ENCODE data around the gene UBTF. TPM values are rescaled to one million over a fixed set of nuclear protein-coding genes. Genes with fewer than 3 reads are reported as not detected.
A peak's percentile ranks its signal among the peaks of the same experiment; 100 is the strongest.

The UBTF gene
- total and polyA plus RNA-seq, 9 of the 15 experiments (the other 6 are each of a cell fraction or from before 2014, with no cell fraction given) = 1.2 to 113 (median 83.6) TPM

- TF ChIP-seq, protein P1, sequence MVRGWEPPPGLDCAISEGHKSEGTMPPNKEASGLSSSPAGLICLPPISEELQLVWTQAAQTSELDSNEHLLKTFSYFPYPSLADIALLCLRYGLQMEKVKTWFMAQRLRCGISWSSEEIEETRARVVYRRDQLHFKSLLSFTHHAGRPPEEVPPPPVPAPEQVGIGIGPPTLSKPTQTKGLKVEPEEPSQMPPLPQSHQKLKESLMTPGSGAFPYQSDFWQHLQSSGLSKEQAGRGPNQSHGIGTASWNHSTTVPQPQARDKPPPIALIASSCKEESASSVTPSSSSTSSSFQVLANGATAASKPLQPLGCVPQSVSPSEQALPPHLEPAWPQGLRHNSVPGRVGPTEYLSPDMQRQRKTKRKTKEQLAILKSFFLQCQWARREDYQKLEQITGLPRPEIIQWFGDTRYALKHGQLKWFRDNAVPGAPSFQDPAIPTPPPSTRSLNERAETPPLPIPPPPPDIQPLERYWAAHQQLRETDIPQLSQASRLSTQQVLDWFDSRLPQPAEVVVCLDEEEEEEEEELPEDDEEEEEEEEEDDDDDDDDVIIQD (CRISPR knock-in tag; IDR thresholded peaks at IDR 0.05) = no peak
- TF ChIP-seq TAF15 (IDR thresholded peaks at IDR 0.05; ENCODE audit: low read depth, low read length) = no peak
- peak; percentile 84 for TF ChIP-seq MEF2D (tag; conservative IDR thresholded peaks at IDR 0.05; ENCODE audit: low read depth)
- TF ChIP-seq POU5F1 (IDR thresholded peaks at IDR 0.05; ENCODE audit: borderline replicate concordance, low read depth, low read length, partially characterized antibody) = no peak
- no peak for TF ChIP-seq SNIP1 (IDR thresholded peaks at IDR 0.05; ENCODE audit: low read depth)
- TF ChIP-seq CBFB (CRISPR knock-in tag; IDR thresholded peaks at IDR 0.05) = peak; percentile 81; the same call in 1 of the 2 replicates
- TF ChIP-seq RCOR1 (IDR thresholded peaks at IDR 0.05; ENCODE audit: borderline replicate concordance in 1 of 2, low read depth in 2 of 2, low read length in 2 of 2) = peak; percentile 77 to 90; a peak in 3 of 4 replicates
- TF ChIP-seq RFX1 (IDR thresholded peaks at IDR 0.05) = no peak
- 0 out of 2 replicates have a peak, but pooled peaks have one; percentile 45 for TF ChIP-seq ETV1 (tag; conservative IDR thresholded peaks at IDR 0.05; ENCODE audit: low read depth)
- 0 out of 2 replicates have a peak, but pooled peaks have one; percentile 13 for TF ChIP-seq ZNF445 (CRISPR knock-in tag; IDR thresholded peaks at IDR 0.05; ENCODE audit: low read depth)
- TF ChIP-seq HLTF (IDR thresholded peaks at IDR 0.05) = peak; percentile 99
- TF ChIP-seq CHD2 (IDR thresholded peaks at IDR 0.05; ENCODE audit: low read depth, low read length) = no peak
- no peak for TF ChIP-seq PRPF4 (IDR thresholded peaks at IDR 0.05; ENCODE audit: insufficient read depth, low read depth, low read length, poor library complexity, severe bottlenecking)
- TF ChIP-seq SETDB1 (IDR thresholded peaks at IDR 0.05; ENCODE audit: low read length) = no peak
- peak; percentile 85 for TF ChIP-seq MXI1 (IDR thresholded peaks at IDR 0.05; ENCODE audit: low read depth, low read length)
- no peak for TF ChIP-seq ZC3H11A (IDR thresholded peaks at IDR 0.05; ENCODE audit: low read depth, low read length)
- TF ChIP-seq ZNF23 (CRISPR knock-in tag; IDR thresholded peaks at IDR 0.05) = no peak
- peak; percentile 89; the same call in 1 of the 2 replicates for TF ChIP-seq ZNF668 (CRISPR knock-in tag; IDR thresholded peaks at IDR 0.05)
- TF ChIP-seq, protein P2, sequence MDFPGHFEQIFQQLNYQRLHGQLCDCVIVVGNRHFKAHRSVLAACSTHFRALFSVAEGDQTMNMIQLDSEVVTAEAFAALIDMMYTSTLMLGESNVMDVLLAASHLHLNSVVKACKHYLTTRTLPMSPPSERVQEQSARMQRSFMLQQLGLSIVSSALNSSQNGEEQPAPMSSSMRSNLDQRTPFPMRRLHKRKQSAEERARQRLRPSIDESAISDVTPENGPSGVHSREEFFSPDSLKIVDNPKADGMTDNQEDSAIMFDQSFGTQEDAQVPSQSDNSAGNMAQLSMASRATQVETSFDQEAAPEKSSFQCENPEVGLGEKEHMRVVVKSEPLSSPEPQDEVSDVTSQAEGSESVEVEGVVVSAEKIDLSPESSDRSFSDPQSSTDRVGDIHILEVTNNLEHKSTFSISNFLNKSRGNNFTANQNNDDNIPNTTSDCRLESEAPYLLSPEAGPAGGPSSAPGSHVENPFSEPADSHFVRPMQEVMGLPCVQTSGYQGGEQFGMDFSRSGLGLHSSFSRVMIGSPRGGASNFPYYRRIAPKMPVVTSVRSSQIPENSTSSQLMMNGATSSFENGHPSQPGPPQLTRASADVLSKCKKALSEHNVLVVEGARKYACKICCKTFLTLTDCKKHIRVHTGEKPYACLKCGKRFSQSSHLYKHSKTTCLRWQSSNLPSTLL (IDR thresholded peaks at IDR 0.05) = peak; percentile 42; the same call in 1 of the 2 replicates
- peak; percentile 68 for TF ChIP-seq ZFP36 (IDR thresholded peaks at IDR 0.05; ENCODE audit: low read depth, low read length, partially characterized antibody)
- peak; percentile 90 for TF ChIP-seq KHSRP (IDR thresholded peaks at IDR 0.05)
- peak; percentile 34; the same call in 1 of the 2 replicates for TF ChIP-seq HMGXB4 (CRISPR knock-in tag; IDR thresholded peaks at IDR 0.05)
- no peak for TF ChIP-seq KAT2B (IDR thresholded peaks at IDR 0.05; ENCODE audit: low read depth, low read length)
- no peak for TF ChIP-seq POLR3G (IDR thresholded peaks at IDR 0.05; ENCODE audit: extremely low read depth, insufficient read length, insufficient replicate concordance)
- peak; percentile 94 for TF ChIP-seq ZKSCAN8 (CRISPR knock-in tag; IDR thresholded peaks at IDR 0.05)
These were observed 47.1 kb upstream of the UBTF start (continued) for GRCh38 chr17:44266402-44267164.

Data from K562 (cell line).